ENCODE measurements around the gene ADAM12.

DNA sequence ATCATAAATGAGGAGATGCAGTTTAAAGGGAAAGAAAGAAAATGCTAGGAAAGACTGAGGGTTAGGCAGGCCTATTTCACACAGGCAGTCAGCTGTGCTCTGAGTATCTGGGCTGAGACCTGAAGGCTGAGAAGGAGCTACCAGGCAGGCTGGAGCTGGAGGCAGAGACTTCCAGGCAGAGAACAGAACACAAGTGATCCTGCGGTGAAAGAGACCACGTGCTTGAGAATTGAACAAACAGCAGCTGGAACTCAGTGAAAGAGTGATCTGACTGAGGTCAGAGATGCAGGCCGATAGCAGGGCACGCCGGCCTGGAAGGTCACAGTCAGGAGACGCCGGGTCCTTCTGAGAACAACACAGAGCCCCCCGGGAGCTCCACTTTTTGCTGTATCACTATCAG lies 147.8 kb downstream of the ADAM12 start:
- TF ChIP-seq YY1 (IDR thresholded peaks at IDR 0.05; ENCODE audit: insufficient read depth, insufficient read length), result no peak
- no peak for TF ChIP-seq ZNF274 (IDR thresholded peaks at IDR 0.05; ENCODE audit: low read depth, low read length)

Measured in NT2/D1 (cell line).